HTR-8/SVneo (cell line): ENCODE results near the gene EIF2D.

Source experiments
- DNase-seq: peaks from one replicate; pipeline ENCODE4 v3.0.0; 2011; ENCODE audit warnings: low spot score, mixed read lengths; ENCODE audit not compliant: insufficient read length
- FAIRE-seq: peaks from 2 replicates; lab custom pipeline; 2011; peaks lifted over from hg19 to GRCh38; lab: Jason Lieb, UNC

EIF2D gene

GRCh38 chr1:206556047-206556749 is 56.1 kb downstream of the EIF2D start:
- no peak for DNase-seq
- FAIRE-seq: no peak

- FAIRE-seq: no peak
- DNase-seq: no peak
Measured at GRCh38 chr1:206555473-206555935, 56.8 kb downstream of the EIF2D start.

- FAIRE-seq (no peak), DNase-seq (no peak)
Measured at GRCh38 chr1:206554701-206555472, 57.4 kb downstream of the EIF2D start.

GRCh38 chr1:206554211-206554610 is 58.1 kb downstream of the EIF2D start:
- FAIRE-seq: no peak
- DNase-seq: no peak

GRCh38 chr1:206551986-206552326 is 60.3 kb downstream of the EIF2D start:
- no peak for DNase-seq

GRCh38 chr1:206551296-206551985 is 60.8 kb downstream of the EIF2D start:
- FAIRE-seq (no peak), DNase-seq (no peak)

More at GRCh38 chr1:206551986-206552326, 60.3 kb downstream of the EIF2D start:
- no peak for FAIRE-seq

GRCh38 chr1:206550446-206550845 is 61.8 kb downstream of the EIF2D start:
- FAIRE-seq (no peak), DNase-seq (no peak)

GRCh38 chr1:206547104-206547503 is 65.2 kb downstream of the EIF2D start:
- no peak for FAIRE-seq
- no peak for DNase-seq

- no peak for DNase-seq
- no peak for FAIRE-seq
Measured at GRCh38 chr1:206545351-206545750, 66.9 kb downstream of the EIF2D start.

GRCh38 chr1:206544562-206545257 is 67.6 kb downstream of the EIF2D start:
- DNase-seq (peak; percentile 80), FAIRE-seq (no peak)
